Measurements from ENCODE around the gene PCDHGA1. TPM values are rescaled to one million over a fixed set of nuclear protein-coding genes. Genes with fewer than 3 reads are reported as not detected.

PCDHGA1 gene
- total and polyA plus RNA-seq, 10 donors = 0.04 to 0.52 (median 0.25) TPM; not detected in 1

DNA sequence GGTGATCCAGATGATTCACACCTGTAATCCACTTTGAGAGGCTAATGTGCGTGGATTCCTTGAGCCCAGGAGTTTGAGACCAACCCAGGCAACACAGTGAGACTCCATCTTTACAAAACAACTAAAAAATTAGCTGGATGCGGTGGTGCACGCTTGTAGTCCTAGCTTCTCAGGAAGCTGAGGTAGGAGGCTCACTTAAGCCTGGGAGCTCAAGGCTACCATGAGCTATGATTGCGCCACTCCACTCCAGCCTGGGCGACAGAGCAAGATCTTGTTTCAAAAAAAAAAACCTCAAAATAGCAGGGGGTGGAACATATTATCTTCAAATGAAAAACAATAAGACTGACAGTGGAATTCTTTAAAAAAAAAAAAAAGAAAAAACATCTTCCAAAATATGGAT is 217.6 kb downstream of the PCDHGA1 start:
- WGBS, 5 donors = 93 to 99% (median 98%) methylated on average over 5 of the region's 5 CpGs

DNA sequence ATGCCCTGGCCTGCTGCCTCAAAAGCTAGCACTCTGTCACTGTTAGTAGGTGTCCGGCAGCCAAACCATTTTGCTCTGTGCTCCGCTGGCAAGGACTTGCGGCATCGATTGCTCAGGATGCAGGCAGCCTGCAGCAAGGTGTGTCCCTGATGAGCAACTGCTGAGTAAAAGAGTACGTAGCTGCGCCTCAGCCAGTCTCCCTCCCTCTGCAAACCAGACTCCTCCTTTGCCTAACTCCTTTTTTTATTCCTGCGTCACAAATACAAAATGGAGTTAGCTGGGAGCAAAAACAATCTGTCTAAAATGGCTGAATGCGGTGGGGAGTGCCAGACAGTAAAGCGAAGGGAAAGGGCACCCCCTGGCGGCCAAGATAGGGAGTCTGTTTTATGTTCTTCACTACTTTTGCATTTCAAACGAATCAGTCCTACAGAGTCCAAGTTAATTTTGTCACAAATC is 227.4 kb downstream of the PCDHGA1 start:
- Histone ChIP-seq H3K4me3 (peak overlapping the region in 1 of 8 donors; percentile 22), H3K27ac (peak overlapping the region; percentile 13 to 75 (median 59)), H3K36me3 (peaks cover 0 to 88% (median 9%) of the 10 kb centered on the region in 6 donors), H3K27me3 (replicated peaks in 1 of 7) (no peaks in the 10 kb centered on the region), H3K9me3 (peaks cover 0 to 6% (median 0%) of the 10 kb centered on the region in 8 donors), H3K4me1 (peaks cover 3 to 40% (median 16%) of the 10 kb centered on the region in 6 donors)
- DNase-seq = peak; percentile 89
- intact Hi-C loops (cut with DNase I; ENCODE audit: low total_unique reads) = no loop called here
- 54 to 63% (median 58%) methylated on average over 10 to 11 of the region's 11 CpGs for WGBS, 5 donors
- TF ChIP-seq POLR2A (IDR thresholded peaks at IDR 0.05) (no peak), POLR2AphosphoS5 (IDR thresholded peaks at IDR 0.05) (peak in 2 of 3 donors; percentile 43 to 63)
- TF ChIP-seq, protein P1, sequence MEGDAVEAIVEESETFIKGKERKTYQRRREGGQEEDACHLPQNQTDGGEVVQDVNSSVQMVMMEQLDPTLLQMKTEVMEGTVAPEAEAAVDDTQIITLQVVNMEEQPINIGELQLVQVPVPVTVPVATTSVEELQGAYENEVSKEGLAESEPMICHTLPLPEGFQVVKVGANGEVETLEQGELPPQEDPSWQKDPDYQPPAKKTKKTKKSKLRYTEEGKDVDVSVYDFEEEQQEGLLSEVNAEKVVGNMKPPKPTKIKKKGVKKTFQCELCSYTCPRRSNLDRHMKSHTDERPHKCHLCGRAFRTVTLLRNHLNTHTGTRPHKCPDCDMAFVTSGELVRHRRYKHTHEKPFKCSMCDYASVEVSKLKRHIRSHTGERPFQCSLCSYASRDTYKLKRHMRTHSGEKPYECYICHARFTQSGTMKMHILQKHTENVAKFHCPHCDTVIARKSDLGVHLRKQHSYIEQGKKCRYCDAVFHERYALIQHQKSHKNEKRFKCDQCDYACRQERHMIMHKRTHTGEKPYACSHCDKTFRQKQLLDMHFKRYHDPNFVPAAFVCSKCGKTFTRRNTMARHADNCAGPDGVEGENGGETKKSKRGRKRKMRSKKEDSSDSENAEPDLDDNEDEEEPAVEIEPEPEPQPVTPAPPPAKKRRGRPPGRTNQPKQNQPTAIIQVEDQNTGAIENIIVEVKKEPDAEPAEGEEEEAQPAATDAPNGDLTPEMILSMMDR (IDR thresholded peaks at IDR 0.05 in 8 of 11, conservative IDR thresholded peaks at IDR 0.05 in 3 of 11) = peak; percentile 48 to 85 (median 79)

More for the DNA sequence above, 217.6 kb downstream of the PCDHGA1 start:
- no peaks in the 10 kb centered on the region for H3K4me1 ChIP-seq
- H3K27ac ChIP-seq = no peak overlapping the region
- no peak for DNase-seq
- no peak overlapping the region for H3K4me3 ChIP-seq
- intact Hi-C loops (cut with DNase I; ENCODE audit: low total_unique reads) = no loop called here
- H3K27me3 ChIP-seq (replicated peaks in 1 of 7) = no peaks in the 10 kb centered on the region
- TF ChIP-seq, protein P1 (IDR thresholded peaks at IDR 0.05 in 8 of 11, conservative IDR thresholded peaks at IDR 0.05 in 3 of 11) = no peak
- TF ChIP-seq POLR2A (IDR thresholded peaks at IDR 0.05) (no peak), POLR2AphosphoS5 (IDR thresholded peaks at IDR 0.05) (no peak)
- H3K9me3 ChIP-seq = peaks cover 9 to 39% (median 30%) of the 10 kb centered on the region in 8 donors
- peaks cover 0 to 90% (median 34%) of the 10 kb centered on the region in 6 donors for H3K36me3 ChIP-seq

DNA sequence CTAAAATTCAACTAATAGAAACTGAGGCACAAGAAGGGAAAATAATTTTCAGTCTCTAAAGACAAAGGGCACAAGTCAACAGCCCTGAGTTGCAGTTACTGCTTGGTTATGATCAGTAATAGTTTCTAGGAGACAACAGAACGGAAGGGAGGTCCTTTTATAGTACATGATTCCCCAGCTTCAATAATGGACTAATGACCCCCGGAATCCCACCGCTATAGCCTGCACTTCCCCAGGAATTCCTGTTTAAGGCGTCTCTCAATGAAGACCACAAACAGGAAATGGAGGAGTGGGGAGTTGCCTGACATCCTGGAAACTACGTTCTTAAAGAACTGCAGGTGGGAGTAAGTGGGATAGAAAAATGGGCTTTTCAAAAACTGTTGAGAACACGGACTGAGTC is 227.8 kb downstream of the PCDHGA1 start:
- H3K36me3 ChIP-seq = peaks cover 0 to 88% (median 10%) of the 10 kb centered on the region in 6 donors
- H3K9me3 ChIP-seq = peaks cover 0 to 6% (median 0%) of the 10 kb centered on the region in 8 donors
- peak overlapping the region in 1 of 8 donors; percentile 22 for H3K4me3 ChIP-seq
- H3K27ac ChIP-seq = peak overlapping the region; percentile 13 to 75 (median 59)
- intact Hi-C loops (cut with DNase I; ENCODE audit: low total_unique reads) = no loop called here
- no peaks in the 10 kb centered on the region for H3K27me3 ChIP-seq (replicated peaks in 1 of 7)
- 27 to 35% (median 32%) methylated on average over 6 of the region's 6 CpGs for WGBS, 5 donors
- DNase-seq = no peak
- H3K4me1 ChIP-seq = peaks cover 3 to 40% (median 16%) of the 10 kb centered on the region in 6 donors
- TF ChIP-seq POLR2AphosphoS5 (IDR thresholded peaks at IDR 0.05) = no peak
- TF ChIP-seq POLR2A (IDR thresholded peaks at IDR 0.05) = no peak
- TF ChIP-seq, protein P1 (IDR thresholded peaks at IDR 0.05 in 8 of 11, conservative IDR thresholded peaks at IDR 0.05 in 3 of 11) = peak in 4 of 11 experiments; percentile 32 to 56 (median 48)

DNA sequence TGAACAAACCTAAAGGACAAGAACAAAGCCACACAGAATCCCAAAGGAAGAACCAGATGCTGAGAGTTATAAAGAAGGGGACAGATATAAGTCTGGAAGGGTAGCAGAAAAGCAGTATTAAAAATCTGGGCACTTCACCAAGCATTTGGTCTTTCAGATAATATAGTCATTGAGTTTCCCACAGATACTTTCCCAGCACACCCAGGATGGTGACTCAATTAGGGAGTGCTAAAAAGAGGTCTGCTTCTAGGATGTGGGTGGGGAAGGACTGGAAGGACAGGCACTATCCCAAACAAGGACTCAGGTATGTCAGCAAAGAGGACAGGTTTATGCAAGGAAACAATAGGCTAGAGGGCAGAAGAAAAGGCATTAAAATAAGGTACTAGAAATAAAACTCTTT is 229.1 kb downstream of the PCDHGA1 start:
- intact Hi-C loops (cut with DNase I; ENCODE audit: low total_unique reads) = no loop called here
- Histone ChIP-seq H3K4me3 (no peak overlapping the region), H3K4me1 (peaks cover 3 to 48% (median 24%) of the 10 kb centered on the region in 6 donors), H3K36me3 (peaks cover 0 to 87% (median 11%) of the 10 kb centered on the region in 6 donors), H3K27ac (peak overlapping the region in 5 of 8 donors; percentile 63 to 79 (median 74)), H3K27me3 (replicated peaks in 1 of 7) (no peaks in the 10 kb centered on the region), H3K9me3 (peaks cover 0 to 6% (median 0%) of the 10 kb centered on the region in 8 donors)
- DNase-seq = no peak
- TF ChIP-seq POLR2A (IDR thresholded peaks at IDR 0.05) (no peak), POLR2AphosphoS5 (IDR thresholded peaks at IDR 0.05) (no peak)
- TF ChIP-seq, protein P1 (IDR thresholded peaks at IDR 0.05 in 8 of 11, conservative IDR thresholded peaks at IDR 0.05 in 3 of 11) = no peak

All from spleen (tissue), 11 donors.